NCI-H524 (cell line): ENCODE measurements around the gene LRRFIP2.
"Not testable (repeated sequence)": the region's sequence is repeated elsewhere in the genome, so short reads cannot be mapped to it uniquely, and the experiment has no call there.

Source experiments
- DNase-seq, 2 experiments: peaks; one replicate each; lab custom pipeline; 2025; lab: John Stamatoyannopoulos, UW

The LRRFIP2 gene, protein sequence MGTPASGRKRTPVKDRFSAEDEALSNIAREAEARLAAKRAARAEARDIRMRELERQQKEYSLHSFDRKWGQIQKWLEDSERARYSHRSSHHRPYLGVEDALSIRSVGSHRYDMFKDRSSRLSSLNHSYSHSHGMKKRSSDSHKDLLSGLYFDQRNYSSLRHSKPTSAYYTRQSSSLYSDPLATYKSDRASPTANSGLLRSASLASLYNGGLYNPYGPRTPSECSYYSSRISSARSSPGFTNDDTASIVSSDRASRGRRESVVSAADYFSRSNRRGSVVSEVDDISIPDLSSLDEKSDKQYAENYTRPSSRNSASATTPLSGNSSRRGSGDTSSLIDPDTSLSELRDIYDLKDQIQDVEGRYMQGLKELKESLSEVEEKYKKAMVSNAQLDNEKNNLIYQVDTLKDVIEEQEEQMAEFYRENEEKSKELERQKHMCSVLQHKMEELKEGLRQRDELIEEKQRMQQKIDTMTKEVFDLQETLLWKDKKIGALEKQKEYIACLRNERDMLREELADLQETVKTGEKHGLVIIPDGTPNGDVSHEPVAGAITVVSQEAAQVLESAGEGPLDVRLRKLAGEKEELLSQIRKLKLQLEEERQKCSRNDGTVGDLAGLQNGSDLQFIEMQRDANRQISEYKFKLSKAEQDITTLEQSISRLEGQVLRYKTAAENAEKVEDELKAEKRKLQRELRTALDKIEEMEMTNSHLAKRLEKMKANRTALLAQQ

DNA sequence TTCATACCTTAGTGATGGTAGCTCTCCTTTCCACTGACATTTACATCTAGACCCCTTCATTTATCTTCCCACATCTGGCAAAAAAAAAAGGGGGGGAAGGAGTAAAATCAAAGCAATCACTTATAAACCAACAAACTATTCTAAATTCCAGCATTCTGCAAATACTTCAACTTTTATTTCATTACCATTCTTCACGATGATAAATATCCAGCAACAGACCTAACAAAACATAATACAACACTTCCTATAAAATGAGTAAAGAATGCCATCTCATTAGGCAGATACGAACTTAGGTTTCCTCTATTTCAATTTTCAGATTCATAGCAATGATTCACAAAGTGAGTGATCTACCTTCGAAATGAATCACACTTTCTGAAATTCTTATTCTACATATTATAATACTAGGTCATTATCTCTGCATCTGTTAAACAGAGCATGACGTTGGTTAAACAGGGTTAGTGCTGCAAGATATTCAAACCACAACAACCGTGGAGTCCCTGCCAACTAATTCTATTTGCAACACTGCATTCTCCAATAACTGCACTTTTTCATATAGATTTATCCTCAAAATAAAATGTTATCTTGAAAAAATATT lies at the start of gene LRRFIP2:
TSS of gene LRRFIP2 (minus strand) at position 51 of the 595 bp plus-strand sequence. CDS start 25,599 bp downstream, outside the sequence.
- no peak for DNase-seq

DNA sequence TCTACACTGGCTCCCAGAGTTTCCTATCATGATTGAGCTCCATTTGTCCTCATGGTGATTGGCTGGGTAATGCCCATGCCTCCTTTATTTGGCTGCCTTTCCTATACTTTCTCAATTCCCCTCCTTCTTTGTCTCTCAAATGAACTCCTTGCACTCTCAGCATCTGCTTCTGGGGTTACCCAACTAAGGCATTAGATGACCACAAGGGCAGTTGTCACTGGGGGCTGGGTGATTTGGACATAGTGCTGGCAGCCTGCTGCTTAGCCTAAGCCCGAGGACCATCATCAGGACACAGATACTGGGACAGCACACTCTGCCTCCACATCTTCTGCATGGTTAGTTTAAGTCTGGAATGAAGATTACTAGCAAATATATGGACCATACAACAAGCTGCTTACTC lies 49.2 kb upstream of the LRRFIP2 start:
- DNase-seq: no peak

DNA sequence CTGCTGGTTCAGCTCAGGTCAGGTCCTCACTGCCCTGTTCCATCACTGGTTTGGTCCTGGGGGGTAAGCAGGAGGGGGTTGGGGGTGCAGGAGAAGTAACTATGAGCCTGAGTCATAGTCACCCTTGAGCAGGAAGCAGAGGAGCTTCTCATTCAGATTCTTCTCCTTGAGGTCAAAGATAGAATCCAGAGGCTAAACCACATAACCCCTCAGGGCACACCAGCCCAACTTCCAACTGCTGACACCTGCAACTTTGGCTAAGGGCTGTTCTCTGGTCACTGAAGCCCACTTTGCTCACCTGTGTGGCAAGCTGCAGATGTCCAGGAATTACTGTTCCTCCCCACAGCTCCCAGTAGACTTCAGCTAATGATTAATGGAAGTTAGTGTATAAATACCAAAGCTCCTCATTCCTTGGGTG lies 48.8 kb upstream of the LRRFIP2 start:
- no peak for DNase-seq

DNA sequence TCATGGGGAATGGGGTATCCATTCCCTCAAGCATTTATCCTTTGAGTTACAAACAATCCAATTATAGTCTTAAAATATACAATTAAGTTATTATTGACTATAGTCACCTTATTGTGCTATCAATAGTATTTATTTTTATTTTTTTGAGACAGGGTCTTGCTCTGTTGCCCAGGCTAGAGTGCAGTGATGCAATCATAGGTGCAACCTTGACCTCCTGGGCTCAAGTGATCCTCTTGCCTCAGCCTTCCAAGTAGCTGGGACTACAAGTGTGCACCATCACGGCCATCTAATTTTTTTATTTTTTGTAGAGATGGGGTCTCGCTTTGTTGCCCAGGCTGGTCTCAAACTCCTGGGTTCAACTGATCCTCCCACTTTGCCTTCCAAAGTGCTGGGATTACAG lies 48.2 kb upstream of the LRRFIP2 start:
- not testable (repeated sequence) for DNase-seq

DNA sequence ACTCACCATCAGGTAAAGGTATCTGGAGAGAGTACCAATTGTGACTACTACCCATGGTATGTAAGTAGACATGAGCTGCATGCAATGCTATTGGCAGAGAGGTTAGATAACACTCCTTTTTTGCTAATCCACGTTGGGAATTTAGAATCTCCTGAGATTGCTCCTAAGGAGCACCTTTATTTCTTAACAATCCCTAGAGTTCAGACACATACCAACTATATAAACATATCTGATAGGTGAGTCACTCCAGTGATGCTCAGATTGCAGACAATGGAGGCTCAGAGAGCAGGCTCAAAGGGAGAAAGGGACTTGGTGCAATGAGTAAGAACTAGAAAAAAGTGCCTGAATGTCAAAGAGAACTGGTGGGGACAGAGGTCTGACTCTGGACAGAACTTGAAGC lies 47.0 kb upstream of the LRRFIP2 start:
- DNase-seq: no peak

DNA sequence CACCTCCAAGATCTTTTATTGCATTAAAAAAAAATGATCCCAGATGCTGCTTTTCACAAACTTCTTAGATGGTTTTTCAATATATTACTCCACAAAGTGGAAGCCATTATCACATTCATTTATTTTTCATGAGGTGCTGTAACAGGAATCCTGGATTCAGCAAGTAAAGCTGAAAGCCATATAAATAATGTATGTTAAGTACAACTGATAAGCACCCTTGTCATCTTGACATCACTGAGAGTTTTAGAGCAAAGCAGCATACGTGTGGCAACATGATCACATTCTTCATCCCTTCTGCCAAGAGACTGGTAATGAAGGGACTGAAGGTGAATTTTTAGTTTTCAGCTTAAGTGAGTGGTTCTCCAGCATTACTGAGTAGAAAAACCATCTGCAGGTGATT lies 44.9 kb upstream of the LRRFIP2 start:
- DNase-seq: peak in 1 of 2 experiments; percentile 82

DNA sequence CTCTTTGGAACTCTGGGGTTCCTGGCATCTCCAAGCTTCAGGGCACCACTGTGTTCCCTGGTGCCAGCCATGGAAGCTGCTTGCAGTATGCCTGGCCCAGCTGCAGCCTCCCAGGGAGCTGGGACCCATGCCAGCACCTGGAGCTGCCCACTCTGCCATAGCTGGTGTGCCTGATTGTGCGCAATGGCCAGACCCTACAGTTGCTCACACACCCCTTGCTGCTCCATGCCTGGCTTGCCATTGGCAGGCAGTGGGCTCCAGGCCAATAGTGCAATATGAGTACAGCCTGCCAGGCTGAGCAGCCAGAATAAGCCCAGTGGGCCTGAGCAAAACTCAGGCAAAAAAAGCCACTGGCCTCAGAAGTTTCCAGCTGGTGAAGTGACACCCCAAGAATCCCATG lies 43.8 kb upstream of the LRRFIP2 start:
- DNase-seq: no peak

DNA sequence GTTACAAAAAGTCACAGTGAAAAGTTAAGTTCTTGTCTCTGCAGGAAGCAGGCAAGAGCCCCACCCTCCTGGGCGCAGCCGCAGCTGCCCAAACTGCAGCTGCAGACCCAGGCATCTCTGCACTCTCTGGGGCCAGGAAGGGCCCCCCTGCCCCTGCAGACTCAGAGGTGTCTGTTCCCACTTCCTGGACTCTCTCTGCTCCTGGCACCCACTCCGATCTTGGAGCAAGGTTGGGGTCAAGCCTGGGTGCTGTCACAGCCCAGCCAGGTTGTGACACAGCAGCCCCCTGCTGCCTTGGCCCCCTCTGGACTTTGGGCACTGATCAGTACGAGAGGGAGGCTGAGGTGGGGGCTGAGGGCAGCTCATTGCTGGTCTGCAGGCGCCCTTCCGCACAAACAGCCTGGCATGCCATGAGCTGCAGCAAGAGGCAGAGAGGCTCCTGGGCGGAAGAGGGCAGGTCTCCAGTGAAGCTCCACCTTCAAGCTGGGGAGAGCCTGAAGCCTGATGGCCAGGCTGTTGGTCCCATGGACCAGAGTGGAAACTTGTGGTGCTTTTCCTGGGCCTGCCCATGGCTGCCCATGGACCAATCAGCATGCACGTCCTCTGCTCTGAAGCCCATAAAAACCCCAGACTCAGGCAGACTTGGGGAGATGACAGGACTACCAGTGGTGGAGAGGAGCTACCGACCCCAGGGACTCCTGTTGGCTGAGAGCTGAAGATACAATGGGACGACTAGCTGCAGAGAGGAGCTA lies 42.9 kb upstream of the LRRFIP2 start:
- no peak for DNase-seq

DNA sequence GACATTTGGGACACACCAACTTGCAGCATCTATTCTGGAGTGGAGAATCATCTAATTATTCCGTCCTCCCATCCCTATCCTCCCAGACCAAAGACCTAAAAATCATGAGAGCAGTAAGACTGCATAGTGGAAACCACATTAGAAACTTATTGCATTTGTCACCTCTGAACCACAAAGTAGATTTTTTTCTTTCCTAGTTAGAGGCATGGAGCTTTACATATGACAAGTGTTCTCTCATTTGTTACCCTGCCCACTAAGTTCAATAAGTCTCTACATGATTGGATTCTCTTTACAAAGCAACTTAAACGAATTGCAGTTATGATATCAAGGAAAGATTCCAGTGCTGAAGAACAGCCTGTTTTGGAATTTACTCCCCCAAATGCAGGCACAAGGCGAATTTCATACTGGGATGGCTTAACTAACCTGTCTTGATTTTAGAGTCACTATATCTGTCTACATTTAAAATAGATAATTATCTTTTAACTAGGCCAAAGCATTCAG lies 42.3 kb upstream of the LRRFIP2 start:
- DNase-seq: no peak

DNA sequence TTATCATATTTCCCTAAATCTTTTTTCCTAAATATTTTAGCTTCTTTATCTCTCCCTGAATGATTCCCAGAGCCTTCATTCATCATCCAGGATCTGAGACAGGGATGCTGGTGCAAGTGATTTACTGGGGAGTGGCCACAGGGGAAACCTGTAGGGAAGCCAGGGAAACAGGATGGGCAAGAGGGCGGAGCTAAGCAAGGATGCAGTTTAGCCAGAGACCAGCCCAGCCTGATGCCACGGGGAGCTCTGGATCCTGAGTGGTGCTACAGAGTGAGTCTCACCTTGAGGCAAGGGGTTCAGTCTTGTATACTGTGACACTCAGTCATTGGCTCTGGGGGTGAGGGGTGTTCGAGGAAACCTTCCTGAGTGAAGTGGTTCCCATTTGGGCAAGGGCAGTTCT lies 39.7 kb upstream of the LRRFIP2 start:
- DNase-seq: no peak

DNA sequence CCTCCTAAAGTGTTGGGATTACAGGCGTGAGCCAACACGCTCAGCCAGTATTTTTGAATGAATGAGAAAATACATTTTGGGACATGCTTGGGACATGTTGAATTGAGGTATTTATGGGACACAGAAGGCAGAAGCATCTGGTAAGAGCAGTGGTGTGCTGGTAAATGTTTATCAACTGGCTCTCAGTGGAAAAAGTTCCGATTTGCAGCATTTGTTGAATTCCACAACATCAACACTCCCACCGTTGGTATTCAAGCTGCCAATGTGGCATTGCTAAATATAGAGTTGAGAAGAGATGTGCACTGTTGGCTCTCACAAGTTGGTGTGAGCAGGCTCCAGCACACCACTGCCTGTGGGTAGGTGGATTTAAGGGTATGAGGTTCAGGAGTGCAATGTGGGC lies 35.8 kb upstream of the LRRFIP2 start:
- DNase-seq: no peak

DNA sequence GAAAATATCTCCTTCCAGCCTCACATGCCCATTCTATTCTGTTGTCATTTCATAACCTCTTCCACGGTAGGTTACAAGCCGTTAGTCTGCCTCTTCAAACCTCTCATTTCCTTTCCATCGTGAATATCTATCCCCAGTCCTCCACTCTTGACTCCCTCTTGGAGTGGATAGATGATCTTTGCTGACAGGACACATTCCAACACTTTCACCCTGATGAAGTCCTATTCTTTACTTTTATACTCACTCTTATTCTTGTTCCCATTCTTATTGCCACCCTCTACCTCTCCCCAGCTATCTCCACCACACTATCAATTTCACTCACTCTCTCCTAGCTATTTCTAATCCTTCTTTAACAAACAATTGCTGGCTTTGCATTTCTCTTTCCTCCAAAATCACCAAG lies 34.2 kb upstream of the LRRFIP2 start:
- not testable (repeated sequence) for DNase-seq

DNA sequence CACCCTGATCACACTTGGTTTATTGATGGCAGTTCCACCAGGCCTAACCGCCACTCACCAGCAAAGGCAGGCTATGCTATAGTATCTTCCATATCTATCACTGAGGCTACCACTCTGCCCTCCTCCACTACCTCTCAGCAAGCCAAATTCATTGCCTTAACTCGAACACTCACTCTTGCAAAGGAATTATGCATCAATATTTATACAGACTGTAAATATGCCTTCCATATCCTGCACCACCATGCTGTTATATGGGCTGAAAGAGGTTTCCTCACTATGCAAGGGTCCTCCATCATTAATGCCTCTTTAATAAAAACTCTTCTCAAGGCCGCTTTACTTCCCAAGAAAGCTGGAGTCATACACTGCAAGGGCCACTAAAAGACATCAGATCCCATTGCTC lies 33.6 kb upstream of the LRRFIP2 start:
- not testable (repeated sequence) for DNase-seq

DNA sequence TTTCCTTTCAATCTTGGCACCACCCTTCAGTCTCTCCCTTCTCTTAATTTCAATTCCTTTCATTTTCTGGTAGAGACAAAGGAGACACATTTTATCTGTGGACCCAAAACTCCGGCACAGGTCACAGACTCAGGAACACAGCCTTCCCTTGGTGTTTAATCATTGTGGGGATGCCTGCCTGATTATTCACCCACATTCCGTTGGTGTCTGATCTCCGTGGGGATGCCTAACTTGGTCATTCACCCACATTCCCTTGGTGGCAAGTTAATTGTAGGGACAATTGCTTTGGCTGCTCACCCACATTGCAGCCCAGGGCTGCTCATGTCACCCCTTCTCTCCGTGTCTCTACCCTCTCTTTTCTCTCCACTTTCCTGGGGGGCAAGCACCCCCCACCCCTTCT lies 31.7 kb upstream of the LRRFIP2 start:
- DNase-seq: not testable (repeated sequence)

DNA sequence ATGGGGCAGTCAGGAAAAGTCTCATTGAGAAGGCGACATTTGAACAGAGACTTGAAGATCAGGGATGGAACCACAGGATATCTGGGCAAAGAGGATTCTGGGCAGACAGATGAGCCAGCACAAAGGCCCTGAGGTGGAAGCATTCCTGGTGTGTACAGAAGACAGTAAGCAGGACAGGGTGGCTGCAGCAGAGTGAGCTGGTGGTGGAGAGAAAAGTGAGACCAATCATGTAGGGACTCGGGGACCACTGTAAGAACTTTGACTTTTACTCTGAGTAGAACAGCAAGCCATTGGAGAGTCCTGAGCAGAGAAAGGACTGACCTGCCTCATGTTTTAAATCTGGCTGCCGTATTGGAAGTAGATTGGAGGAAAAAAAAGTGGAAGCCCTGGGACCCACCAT lies 29.9 kb upstream of the LRRFIP2 start:
- no peak for DNase-seq

DNA sequence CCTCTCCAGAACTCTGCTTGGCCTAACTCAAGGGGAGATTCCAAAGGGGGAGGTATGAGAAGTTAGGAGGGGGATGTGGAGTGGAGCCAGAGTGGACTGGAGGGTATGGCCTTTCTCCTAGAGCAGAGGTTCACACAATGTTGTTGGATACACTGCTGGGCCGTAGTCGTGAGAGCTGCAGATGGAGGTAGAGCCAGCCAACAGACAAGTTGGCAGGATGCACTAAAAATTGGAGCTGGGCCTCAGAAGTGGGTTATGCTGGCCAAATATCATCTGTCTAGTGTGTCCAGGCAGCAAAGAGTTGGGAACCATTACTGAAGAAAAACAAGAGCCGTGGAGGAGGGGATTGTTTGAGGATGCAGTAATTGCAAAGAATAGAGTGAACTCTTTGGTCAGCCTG lies 27.7 kb upstream of the LRRFIP2 start:
- DNase-seq: no peak

DNA sequence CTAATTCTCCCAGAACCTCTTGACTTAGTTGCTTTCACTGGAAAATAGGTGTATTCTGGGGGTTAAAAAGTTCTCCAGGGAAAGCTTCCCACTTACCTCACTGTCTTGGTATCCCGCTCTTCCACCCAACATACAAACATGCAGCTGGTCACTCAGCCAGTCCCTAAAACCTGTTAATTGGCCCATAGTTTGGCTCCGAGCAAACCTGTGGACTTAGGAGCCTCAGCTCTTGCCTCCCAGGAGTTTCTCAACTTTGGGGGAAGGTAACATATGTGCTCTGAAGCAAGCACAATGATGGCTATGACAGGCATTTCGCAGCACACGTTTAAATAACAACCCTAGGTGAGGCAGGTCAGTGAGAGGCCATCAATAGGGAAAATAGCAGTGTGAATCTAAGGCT lies 25.8 kb upstream of the LRRFIP2 start:
- DNase-seq: no peak

DNA sequence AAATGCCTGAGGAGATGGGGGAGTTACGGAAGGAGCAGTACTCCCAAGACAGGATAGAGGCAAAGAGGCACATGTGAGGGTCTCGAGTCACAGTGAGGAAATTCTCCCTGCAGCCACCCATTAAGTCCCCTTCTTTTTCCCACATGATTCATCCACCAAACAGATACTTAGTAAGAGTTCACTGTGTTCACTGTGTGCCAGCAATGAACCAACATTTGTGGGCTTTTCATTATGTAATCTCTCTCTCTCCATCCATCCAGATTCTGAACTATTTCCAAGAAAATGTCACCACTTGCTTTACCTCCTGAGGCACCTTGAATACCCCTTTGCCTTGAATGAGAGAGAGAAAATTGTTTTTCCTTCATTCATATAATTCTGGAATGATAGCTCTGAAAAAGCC lies 24.6 kb upstream of the LRRFIP2 start:
- no peak for DNase-seq

DNA sequence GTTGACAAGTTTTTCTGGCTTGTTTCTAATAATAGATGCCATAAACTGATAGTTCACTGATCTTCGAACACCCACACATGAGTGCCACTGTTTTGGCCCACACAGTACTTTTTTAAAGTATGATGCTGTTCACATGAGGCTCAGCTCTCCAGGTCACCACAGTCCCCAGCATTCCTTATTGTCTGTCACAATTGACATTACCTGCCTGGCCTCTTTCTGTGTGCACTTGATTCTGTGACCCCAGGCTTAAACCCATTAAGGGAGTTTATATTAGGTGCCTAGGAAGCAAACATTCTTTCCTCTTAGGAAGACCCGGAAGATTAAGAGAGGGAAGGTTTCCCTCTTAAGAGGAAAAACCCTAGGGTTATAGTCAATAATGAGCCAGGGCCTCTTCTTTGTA lies 24.2 kb upstream of the LRRFIP2 start:
- DNase-seq: no peak

DNA sequence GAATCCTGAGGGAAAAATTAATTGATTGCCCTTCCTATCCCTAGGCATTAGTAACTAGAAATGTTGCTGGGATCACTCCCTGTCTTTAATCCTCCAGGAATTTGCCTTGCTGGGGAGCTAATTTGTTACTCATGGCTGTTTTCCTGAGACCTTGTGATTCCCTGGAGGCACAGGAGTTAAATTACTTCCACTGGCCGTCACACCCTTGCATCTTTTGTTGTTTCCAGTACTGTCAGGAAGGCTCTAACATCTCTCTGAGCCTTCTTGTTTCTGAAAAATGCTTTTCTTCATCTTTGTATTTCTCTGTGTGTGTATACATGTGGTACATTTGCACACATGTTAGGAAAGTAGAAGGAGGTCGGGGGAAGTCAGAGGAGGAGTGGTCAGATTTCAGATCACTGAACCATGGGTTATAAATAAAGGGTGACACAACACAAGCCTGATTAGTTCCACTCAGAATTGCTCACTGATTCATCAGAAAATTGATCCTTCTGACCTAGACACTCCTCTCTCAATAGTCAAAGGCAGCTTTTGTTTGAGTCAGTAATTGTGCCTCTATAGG lies 23.5 kb upstream of the LRRFIP2 start:
- no peak for DNase-seq

DNA sequence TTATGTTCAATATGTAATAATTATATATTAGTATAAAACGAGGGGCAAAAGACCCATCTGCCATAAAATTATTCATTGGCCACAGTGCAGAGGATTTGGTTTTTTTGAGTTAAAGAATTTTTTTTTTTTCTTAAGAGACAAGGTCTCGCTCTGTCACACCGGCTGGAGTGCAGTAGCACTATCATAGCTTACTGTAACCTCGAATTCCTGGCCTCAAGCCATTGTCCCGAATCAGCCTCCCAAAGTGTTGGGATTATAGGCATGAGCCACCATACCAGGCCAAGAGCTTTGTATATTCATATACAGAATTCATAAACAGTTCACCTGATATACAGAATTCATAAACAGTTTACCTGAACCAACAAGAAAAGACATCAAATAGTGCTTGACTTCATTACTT lies 20.2 kb upstream of the LRRFIP2 start:
- peak in 1 of 2 experiments; percentile 84 for DNase-seq

DNA sequence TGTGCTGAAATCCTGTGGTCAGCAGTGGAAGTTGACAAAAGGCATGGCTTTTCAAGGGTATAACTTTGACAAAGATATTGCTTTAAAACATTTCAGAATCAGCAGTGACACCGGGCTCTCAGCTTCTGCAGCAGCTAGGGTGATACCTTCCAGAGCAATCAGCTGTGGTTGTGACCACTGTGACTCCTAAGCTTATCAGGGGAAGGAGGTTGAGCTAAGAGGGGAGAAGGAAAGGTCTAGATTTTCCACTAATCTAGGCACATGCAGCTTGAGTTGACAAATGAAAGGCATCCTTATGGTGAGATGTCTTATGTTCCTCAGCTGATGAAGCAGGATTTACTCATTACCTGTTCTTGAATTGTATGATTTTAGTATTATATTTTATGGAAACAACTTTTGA lies 16.3 kb upstream of the LRRFIP2 start:
- DNase-seq: no peak
